Subcutaneous adipose tissue (tissue), 4 donors: ENCODE results near the gene GALNT17. TPM values are rescaled to one million over a fixed set of nuclear protein-coding genes. Genes with fewer than 3 reads are reported as not detected.

Source experiments
- total RNA-seq, 4 donors: library from RNA; depleted of rRNA; stranded (reverse); fragments of >200 nt; gene quantifications; one replicate each; pipeline ENCODE4 v1.1.0, GENCODE V29; 2016
- TF ChIP-seq, protein P1 (sequence below): fragments of 450-650 bp; IDR thresholded peaks from one replicate; pipeline ENCODE4 v1.5.1; 2016; ENCODE audit warnings: low read depth, mild to moderate bottlenecking, control low read depth, antibody characterized with exemption, moderate library complexity

Gene GALNT17
- total RNA-seq, 4 donors from 2014 or later = 1.3 to 12.2 (median 6.7) TPM

- TF ChIP-seq, protein P1, sequence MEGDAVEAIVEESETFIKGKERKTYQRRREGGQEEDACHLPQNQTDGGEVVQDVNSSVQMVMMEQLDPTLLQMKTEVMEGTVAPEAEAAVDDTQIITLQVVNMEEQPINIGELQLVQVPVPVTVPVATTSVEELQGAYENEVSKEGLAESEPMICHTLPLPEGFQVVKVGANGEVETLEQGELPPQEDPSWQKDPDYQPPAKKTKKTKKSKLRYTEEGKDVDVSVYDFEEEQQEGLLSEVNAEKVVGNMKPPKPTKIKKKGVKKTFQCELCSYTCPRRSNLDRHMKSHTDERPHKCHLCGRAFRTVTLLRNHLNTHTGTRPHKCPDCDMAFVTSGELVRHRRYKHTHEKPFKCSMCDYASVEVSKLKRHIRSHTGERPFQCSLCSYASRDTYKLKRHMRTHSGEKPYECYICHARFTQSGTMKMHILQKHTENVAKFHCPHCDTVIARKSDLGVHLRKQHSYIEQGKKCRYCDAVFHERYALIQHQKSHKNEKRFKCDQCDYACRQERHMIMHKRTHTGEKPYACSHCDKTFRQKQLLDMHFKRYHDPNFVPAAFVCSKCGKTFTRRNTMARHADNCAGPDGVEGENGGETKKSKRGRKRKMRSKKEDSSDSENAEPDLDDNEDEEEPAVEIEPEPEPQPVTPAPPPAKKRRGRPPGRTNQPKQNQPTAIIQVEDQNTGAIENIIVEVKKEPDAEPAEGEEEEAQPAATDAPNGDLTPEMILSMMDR = no peak
Measured at GRCh38 chr7:71235253-71235652, 103.3 kb downstream of the GALNT17 start.

DNA sequence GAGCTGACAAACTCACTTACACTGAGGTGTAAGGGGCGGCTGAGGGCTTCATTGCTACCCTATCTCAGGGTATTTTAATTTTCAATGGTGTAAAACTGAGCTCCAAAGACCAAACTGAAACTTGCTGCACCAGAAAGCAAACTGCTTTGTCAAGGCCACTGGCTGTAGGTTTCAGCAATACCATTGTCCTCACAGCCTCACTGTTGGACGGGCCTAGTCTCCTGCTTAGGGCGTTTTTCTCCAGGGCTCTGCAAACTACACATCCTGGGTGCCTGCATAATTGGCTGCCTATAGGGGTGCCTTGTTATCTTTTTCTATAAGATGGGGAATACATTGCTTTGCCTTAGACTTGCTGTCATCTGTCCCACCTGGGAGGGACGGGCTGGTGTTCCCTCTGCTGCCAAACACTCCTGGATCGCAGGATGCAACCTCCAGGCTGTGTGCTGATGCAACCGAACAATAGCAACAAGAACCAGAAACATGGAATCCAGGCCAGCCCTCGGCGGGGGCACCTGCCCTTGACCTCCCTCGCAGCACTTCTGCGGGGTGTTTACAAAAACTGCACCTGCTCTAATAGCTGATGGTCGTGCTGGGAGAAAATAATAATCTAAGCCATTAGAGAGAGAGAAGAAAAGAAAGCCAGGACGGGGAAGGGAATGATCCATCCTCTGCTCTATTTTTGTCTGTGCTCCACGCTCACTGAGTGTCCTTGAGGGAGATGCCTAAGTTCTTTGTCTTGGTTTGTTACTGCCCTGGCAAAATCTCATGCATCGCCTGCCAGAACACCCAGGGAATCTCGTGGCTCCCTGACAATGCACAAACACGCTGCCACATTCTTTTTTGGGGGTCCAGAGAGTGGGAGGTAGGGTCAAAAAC is 104.5 kb downstream of the GALNT17 start:
- TF ChIP-seq, protein P1 = no peak

- TF ChIP-seq, protein P1 = no peak
Measured at GRCh38 chr7:71237945-71238344, 106.0 kb downstream of the GALNT17 start.

DNA sequence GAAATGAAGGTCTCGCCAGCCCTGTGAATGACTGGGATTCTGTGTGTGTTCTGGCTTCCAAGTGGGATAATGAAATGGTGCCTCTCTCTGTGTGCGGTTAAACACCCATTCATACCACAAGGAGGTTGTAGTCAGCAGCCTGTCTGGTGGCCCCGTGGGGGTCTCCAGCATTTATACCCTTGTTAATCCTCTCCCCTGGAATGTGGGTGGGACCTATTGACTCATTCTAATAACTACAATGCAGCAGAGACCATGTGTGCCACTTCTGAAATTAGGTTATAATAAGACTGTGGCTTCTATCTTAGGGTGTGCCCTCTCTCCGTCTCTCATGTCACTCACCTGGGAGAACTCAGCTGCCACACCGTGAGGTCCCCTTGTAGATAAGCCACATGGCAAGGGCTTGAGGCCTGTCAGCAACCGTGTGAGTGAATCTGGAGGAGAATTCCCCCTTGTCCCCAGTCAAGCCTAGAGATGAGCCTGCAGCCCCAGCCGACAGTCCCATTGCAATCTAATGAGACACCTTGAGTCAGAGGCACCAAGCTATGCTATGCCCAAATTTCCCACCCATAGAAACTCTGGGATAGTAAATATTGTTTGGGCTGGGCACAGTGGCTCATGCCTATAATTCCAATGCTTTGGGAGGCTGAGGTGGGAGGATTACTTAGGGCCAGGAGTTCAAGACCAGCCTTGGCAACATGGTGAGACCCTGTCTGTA is 106.8 kb downstream of the GALNT17 start:
- TF ChIP-seq, protein P1 = no peak

- TF ChIP-seq, protein P1 = no peak
Measured at GRCh38 chr7:71239586-71240268, 107.8 kb downstream of the GALNT17 start.

DNA sequence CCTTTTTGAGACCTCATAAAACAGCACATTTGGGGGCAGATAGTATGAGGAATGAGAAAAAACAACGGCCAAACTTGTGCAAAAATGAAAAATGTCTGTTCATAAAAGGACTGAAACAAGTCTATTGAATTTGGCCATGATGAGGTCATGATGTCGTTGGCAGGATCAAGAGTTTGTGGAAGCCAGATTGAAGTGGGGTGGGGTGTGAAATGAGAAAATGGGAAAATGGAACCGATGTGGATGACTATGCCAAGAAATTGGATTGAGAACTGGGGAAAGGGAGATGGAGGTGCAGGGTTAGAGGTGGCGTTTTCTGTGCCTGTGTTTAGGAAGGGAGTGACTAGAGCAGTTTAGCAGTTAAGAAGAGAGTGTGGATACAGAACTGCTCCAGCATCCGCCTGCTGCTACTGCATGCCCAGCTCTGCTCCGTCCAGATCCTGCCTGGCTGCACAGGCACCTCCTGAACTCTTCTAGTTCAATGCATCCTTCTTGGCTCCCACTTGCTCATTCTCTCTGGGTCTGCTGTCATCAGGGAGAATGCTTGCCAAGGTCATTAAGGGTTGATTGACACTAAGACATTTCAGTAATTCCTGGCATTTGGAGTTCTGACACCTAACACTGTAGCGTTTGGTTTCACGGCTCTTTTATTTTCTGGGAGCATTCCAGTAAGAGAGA is 111.9 kb downstream of the GALNT17 start:
- TF ChIP-seq, protein P1 = no peak
